Prostate gland (tissue), 2 donors: Measurements from ENCODE around the gene PNLIP.

Experiments used
- POLR2A ChIP-seq: fragments of 450-650 bp; IDR thresholded peaks from one replicate; pipeline ENCODE4 v1.6.1; 2016; ENCODE audit warnings: antibody characterized with exemption, mild to moderate bottlenecking
- POLR2AphosphoS5 ChIP-seq: sonication (generic); formaldehyde crosslinking; IDR thresholded peaks from one replicate; pipeline ENCODE4 v1.6.1; 2017; ENCODE audit warnings: antibody characterized with exemption
- TF ChIP-seq, protein P1 (sequence below), 4 experiments: fragments of 200-600 bp in 2 of 4; fragments of 450-650 bp in 2 of 4; sonication (generic) in 2 of 4; IDR thresholded peaks; 1 replicate in 3 of 4; 2 replicates in 1 of 4; pipeline ENCODE4 v1.5.1; 2016 to 2019; ENCODE audit warnings: antibody characterized with exemption in 4 of 4, mild to moderate bottlenecking in 2 of 4, moderate library complexity in 2 of 4

DNA sequence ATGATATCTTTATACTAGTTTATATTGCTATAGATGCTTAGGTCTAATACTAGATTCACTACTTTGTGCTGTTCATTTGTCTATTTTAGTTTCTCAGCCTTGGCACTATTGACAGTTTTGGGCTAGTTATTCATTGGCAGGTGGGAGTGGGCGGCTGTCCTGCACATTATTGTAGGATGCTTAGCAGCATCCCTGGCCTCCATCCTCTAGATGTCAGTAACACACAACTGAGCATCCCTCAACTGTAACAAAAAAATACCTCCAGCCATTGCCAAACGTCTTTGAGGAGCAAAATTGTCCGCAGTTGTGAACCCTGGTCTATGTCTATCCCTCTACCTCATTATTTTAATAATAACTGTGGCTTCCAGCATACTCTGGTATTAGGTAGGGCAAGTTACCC lies 34.4 kb upstream of the PNLIP start:
- no peak for TF ChIP-seq POLR2AphosphoS5
- TF ChIP-seq, protein P1, sequence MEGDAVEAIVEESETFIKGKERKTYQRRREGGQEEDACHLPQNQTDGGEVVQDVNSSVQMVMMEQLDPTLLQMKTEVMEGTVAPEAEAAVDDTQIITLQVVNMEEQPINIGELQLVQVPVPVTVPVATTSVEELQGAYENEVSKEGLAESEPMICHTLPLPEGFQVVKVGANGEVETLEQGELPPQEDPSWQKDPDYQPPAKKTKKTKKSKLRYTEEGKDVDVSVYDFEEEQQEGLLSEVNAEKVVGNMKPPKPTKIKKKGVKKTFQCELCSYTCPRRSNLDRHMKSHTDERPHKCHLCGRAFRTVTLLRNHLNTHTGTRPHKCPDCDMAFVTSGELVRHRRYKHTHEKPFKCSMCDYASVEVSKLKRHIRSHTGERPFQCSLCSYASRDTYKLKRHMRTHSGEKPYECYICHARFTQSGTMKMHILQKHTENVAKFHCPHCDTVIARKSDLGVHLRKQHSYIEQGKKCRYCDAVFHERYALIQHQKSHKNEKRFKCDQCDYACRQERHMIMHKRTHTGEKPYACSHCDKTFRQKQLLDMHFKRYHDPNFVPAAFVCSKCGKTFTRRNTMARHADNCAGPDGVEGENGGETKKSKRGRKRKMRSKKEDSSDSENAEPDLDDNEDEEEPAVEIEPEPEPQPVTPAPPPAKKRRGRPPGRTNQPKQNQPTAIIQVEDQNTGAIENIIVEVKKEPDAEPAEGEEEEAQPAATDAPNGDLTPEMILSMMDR (IDR thresholded peaks at IDR 0.05), result no peak
- TF ChIP-seq POLR2A, result no peak
